ENCODE data around the gene HUNK.

The HUNK gene

GRCh38 chr21:31896019-31896418, 23.2 kb downstream of the HUNK start:
- DNase-seq: no peak

GRCh38 chr21:31897311-31897710, 24.5 kb downstream of the HUNK start:
- DNase-seq: no peak

- DNase-seq: no peak
Observed at GRCh38 chr21:31898933-31899630, 26.3 kb downstream of the HUNK start.

- DNase-seq: no peak
Observed at GRCh38 chr21:31900121-31900895, 27.5 kb downstream of the HUNK start.

DNA sequence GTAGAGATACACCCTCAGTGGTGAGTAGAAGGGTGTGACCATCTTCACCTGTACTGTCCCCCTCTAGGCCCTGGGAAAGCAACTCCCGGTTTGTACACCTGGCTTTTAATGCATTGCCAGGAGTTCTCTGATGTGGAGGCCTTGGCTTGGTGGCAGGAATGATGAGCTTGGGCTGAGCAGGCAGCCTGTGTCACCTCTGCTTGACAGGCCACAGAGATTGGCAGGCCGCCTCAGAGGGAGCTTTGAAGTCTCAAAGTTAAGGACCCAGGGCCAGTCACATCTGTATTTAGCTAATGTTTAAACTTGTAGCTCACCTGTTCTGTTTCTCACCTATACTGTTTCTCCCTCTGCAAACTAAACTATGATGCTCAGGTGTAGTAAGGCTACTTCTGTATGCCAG, 28.5 kb downstream of the HUNK start:
- DNase-seq: no peak

GRCh38 chr21:31902438-31902837, 29.6 kb downstream of the HUNK start:
- no peak for DNase-seq

DNA sequence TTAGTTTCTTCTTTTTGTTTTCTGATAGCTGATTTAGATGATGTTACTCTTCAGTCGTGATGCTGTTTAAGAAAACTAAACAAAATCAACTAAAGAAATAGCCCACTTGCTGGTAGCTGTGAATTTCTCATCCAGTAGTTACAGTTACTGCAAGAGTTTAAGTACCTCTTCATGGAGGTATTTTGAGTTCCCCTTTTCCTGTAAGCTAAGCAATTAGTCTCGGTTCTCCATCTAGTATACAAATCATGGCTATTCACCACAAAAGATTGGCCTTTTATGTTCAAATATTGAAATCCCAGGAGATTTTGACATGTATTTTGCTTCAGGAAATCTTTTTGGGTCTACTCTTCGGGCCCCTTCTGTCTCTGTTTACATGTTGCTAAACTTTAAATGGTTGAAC, 31.1 kb downstream of the HUNK start:
- no peak for DNase-seq

DNA sequence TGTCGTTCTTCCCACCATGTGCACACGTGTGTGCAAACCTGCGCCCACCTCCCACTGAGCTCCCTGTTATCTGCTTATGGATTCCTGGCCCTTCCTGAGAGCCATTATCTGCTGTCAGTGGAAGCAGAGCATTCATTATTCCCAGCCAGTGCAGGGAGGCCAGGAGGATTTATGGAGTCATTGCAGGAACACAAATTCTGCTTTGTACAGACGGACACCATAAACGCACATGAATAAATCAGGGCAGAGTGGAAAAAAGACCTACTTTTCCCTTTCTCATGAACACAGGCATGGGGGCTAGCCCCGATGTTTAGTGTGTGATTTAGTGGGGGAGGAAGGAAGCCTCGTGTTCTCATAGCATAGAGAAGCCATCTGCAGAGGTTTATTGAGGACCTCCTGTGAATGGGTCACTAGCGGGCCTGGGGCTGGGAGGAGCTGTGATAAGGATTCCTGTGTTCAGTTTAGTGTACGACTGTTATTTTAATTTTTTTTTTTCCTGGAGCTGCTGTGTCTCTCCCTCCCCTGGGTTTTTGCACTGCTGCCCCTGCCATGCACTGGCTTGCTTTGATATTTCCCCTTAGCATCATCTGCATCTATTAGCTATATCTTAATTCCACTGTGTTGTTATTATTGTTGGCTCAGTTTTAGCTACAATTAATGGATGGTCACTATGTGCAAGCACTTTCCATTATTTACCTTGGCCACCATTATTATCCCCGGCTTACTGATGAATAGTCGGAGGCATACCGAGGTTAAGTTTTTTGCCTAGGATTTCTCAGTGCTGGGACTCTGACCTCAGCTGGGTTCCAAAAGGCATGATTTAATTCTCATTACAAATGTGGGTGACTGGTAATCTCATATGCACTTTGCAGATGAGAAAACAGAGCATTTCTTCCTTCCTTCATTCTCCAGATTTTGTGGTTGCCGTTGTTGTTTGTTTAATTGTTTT, 33.0 kb downstream of the HUNK start:
- DNase-seq: no peak

DNA sequence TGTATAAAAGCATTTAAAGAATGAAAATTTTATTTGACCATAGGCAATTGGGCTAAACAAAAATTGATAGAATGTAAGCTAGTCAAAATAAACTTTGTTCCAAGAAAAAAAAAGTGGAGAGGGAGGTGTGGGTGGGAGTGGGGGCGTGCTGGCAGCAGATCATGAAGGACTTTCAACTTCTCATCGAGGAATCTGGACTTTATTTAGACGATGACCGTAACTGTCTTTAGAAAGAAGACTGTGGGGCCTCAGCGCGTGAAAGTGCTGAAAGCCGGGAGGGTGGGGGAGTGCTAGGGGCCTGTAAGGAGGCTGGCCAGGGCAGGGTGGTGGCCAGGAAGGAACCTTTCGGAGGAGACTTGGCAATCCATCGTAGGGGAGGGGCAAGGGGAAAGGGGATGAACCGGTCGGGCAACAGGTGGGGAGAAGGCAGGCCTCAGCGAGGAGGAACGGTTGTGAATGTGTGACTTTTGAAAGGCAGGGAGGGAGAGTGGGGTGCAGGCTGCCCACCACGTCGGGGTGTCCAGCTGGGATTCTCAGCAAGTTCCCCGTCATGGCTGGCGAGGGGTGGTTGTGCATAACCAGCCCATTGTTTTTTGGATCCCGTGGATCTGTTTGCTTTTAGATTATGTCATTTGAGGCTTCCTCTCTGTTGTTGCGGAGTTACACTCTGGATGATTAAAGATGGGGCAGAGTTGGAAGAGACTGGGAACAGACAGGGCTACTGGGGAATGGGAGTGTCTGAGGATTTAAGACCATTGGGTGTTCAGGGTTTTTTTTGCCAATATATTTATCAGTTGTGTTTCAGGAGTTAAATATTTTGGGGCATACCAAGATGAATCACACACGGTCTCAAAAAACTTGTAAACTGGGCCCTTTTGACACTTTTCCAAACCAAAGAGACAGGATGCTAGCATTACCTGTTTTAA, 35.5 kb downstream of the HUNK start:
- DNase-seq: no peak

- no peak for DNase-seq
Observed at GRCh38 chr21:31909153-31910073, 36.6 kb downstream of the HUNK start.

DNA sequence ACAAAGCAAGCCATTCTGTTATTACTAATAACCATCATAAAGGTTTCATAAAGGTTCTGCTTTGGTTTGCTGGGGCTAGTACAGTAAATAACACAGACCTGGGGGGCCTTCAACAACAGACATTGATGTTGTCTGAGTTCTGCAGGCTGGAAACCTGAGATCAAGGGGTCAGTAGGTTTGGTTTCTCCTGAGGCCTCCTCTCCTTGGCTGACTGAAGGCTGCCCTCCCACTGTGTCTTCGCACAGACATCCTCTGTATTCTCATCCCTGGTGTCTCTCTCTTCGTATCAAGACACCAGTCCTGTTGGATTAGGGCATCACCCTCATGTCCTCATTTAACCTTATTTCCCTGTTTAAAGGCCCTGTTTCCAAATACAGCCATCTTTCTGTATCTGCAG, 37.3 kb downstream of the HUNK start:
- DNase-seq: no peak

DNA sequence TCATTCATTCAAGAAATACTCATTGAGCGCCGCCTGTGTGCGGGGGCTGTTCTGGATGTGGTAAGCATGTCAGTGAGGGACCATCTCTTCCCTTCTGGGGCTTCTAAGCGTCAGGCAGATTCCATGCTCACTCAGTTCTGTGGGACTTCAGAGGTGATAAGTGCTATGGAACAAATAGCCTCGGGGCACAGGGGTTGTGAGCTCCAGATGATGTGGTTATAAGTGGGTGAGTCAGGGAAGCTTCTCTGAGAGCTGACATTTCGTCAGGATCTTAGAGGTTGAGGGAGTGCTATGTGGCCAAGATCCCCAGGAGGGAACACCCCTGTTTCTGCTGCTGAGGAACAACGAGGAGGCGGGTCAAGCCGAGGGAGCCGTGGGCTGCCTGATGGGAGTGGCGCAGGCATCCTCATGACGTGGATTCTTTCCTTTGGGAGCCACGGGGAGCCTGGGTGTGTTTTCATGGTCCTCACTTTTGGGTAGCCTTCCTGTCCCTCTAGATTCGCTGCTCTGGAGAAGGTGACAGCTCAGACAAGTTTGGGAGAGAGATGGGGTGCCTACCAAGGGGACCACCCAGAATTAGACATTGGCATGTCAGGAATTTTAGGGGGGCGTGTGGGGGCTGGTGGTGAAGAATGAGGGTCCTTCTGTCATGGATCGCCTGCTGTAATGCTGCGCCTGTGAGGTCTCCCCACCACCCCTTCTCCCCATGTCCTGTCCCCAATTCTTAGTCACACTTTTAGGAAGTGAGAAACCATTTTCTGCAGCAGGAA, 38.5 kb downstream of the HUNK start:
- DNase-seq: no peak

DNA sequence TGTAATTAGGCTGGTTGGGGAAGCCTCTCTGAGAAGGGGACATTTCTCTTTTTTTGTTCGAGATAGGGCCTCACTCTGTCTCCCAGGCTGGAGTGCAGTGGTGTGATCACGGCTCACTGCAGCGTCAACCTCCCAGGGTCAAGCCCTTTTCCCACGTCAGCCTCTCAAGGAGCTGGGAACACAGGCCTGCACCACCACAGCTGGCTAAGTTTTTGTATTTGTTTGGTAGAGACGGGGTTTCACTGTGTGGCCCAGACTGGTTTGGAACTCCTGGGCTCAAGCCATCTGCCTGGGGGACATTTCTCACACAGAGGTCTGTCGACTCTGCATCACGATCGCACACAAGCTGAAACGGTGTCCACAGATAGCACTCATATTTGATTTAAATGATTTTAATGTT, 39.7 kb downstream of the HUNK start:
- no peak for DNase-seq

DNA sequence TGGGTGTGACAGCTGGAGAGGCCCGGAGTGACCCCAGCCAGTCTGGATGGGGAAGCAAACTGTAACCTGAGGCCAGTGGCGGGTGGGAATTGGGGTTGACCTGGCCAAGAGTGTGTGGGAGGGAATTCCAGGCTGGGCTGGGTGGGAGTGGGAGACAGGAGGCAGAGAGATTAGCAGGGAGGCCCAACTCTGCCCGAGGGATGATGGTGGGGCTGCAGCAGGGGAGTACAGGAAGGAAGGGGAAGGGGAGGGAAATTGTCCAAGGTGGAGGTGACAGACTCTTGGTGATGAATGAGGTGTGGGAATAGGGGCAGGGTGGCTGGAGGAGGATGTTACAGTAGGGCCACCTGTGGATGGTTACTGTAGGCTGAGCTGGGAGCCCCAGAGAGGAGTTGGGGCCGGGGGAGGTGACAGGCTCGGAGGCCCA, 40.4 kb downstream of the HUNK start:
- no peak for DNase-seq

GRCh38 chr21:31914472-31914871, 41.7 kb downstream of the HUNK start:
- no peak for DNase-seq

- no peak for DNase-seq
Observed at GRCh38 chr21:31915566-31915965, 42.7 kb downstream of the HUNK start.

DNA sequence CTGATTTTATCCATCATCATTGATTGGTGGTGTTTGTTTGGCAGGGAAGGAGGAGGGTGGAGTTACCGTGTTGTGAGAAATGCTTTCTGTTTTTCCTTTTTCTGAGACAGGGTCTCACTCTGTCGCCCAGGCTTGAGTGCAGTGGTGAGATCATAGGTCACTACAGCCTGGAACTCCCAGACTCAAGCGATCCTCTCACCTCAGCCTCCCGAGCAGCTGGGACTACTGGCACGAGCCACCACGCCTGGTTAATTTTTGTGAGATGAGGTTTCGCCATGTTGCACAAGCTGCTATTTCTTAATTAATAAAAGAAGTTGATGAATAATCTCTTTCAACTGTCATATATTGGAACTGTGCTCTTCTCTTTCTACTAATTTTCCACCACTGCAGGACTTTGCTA, 44.3 kb downstream of the HUNK start:
- DNase-seq: no peak

DNA sequence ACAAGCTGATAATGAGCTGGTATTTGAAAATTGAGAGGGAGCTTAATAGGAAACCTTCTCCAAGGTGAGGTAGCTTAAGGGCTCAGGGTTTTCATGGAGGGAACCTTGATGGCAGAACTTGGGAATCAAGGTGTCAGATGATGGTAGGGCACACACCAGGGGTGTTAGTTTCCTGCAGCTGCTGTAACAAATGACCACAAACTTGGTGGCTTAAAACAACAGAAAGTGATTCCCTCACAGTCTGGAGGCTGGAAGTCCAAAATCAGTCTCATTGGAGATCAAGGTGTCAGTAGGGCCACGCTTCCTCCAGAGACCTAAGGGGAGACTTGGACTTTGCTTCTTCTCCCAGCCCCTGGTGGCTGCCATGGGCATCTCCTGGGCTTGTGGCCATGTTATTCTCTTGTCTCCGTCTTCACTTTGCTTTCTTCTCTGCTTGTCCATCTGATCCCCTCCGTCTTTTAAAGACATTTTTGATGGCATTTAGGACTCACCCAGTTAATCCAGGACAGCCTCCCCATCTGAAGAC, 45.5 kb downstream of the HUNK start:
- DNase-seq: no peak

GRCh38 chr21:31920275-31920674, 47.5 kb downstream of the HUNK start:
- DNase-seq: no peak

GRCh38 chr21:31921079-31921478, 48.3 kb downstream of the HUNK start:
- no peak for DNase-seq
